Measurements from ENCODE around the gene CERCAM.

DNA sequence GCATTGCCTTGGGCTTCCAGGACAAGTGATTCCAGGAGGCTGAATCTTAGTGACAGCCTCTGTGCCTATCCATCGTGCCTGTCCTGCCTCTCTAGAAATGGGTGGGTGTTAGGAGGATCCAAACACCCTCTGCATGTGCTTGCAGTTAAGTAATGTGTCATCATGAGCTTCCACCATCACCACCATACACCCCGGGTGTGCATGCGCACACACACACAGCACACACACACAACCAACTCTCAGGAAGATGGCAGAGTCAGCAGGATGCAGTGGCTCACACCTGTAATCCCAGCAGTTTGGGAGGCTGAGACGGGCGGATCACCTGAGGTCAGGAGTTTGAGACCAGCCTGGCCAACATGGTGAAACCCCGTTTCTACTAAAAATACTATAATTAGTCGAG lies 22.8 kb upstream of the CERCAM start:
- TF ChIP-seq, protein P1, sequence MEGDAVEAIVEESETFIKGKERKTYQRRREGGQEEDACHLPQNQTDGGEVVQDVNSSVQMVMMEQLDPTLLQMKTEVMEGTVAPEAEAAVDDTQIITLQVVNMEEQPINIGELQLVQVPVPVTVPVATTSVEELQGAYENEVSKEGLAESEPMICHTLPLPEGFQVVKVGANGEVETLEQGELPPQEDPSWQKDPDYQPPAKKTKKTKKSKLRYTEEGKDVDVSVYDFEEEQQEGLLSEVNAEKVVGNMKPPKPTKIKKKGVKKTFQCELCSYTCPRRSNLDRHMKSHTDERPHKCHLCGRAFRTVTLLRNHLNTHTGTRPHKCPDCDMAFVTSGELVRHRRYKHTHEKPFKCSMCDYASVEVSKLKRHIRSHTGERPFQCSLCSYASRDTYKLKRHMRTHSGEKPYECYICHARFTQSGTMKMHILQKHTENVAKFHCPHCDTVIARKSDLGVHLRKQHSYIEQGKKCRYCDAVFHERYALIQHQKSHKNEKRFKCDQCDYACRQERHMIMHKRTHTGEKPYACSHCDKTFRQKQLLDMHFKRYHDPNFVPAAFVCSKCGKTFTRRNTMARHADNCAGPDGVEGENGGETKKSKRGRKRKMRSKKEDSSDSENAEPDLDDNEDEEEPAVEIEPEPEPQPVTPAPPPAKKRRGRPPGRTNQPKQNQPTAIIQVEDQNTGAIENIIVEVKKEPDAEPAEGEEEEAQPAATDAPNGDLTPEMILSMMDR (IDR thresholded peaks at IDR 0.05) = no peak
- TF ChIP-seq EZH2phosphoT487 (IDR thresholded peaks at IDR 0.05) (no peak), EZH2 (IDR thresholded peaks at IDR 0.05) (no peak)
